SU-DHL-6 (cell line): ENCODE results near the gene CPNE1.

ENCODE experiments used
- H2AFZ ChIP-seq: fragments of 200-600 bp; sonication (generic); 2 replicates; pipeline ENCODE4 v1.6.1; 2014; ENCODE audit warnings: low read depth, mild to moderate bottlenecking, moderate library complexity, mixed read lengths, antibody characterized with exemption, low read length; ENCODE audit not compliant: severe bottlenecking
- H3F3A ChIP-seq: fragments of 200-600 bp; shearing (Covaris generic); 2 replicates; pipeline ENCODE4 v1.6.0; 2016; ENCODE audit warnings: antibody characterized with exemption, mild to moderate bottlenecking; ENCODE audit not compliant: insufficient read depth
- H3K27ac ChIP-seq: fragments of 200-600 bp; sonication (generic); 2 replicates; pipeline ENCODE4 v1.5.1; 2016; ENCODE audit warnings: low read depth, mild to moderate bottlenecking, low read length, moderate library complexity, mixed read lengths
- H3K27me3 ChIP-seq: fragments of 200-600 bp; sonication (generic), shearing (Covaris generic); 2 replicates; pipeline ENCODE4 v1.6.0; 2014; ENCODE audit warnings: mild to moderate bottlenecking, low read length
- H3K36me3 ChIP-seq: fragments of 200-600 bp; sonication (generic); 2 replicates; pipeline ENCODE4 v1.6.1; 2014; ENCODE audit warnings: mild to moderate bottlenecking, low read length, mixed read lengths
- H3K4me2 ChIP-seq: fragments of 300-600, 200-600 bp; shearing (Covaris generic), sonication (generic); 2 replicates; pipeline ENCODE4 v1.6.0; 2014; ENCODE audit warnings: low read length, low read depth, mild to moderate bottlenecking; ENCODE audit not compliant: poor library complexity, severe bottlenecking
- H3K4me3 ChIP-seq: fragments of 200-600 bp; sonication (generic); 2 replicates; pipeline ENCODE4 v1.5.1; 2014; ENCODE audit warnings: antibody characterized with exemption, low read length, mild to moderate bottlenecking, mixed read lengths; ENCODE audit not compliant: insufficient read depth, poor library complexity, severe bottlenecking
- H3K79me2 ChIP-seq: fragments of 200-600 bp; sonication (generic); 2 replicates; pipeline ENCODE4 v1.6.1; 2014; ENCODE audit warnings: mild to moderate bottlenecking, low read length, moderate library complexity; ENCODE audit not compliant: insufficient read depth
- H3K9ac ChIP-seq: fragments of 200-600 bp; sonication (generic); 2 replicates; pipeline ENCODE4 v1.7.0; 2014; ENCODE audit warnings: mild to moderate bottlenecking, low read length
- H3K9me2 ChIP-seq: fragments of 200-600 bp; sonication (generic); replicated peaks from 2 replicates; pipeline ENCODE4 v1.6.1; 2014; ENCODE audit warnings: low read length; ENCODE audit not compliant: insufficient read depth
- H3K9me3 ChIP-seq: fragments of 200-600 bp; sonication (generic); 2 replicates; pipeline ENCODE4 v1.6.1; 2014; ENCODE audit warnings: low read length, mixed read lengths; ENCODE audit not compliant: insufficient read depth
- H4K20me1 ChIP-seq: fragments of 200-600 bp; sonication (generic); 2 replicates; pipeline ENCODE4 v1.6.1; 2014; ENCODE audit warnings: low read depth, mild to moderate bottlenecking, antibody characterized with exemption, low read length, moderate library complexity, mixed read lengths
- EZH2phosphoT487 ChIP-seq: fragments of 200-600 bp; sonication (generic), shearing (Covaris generic); conservative IDR thresholded peaks from 2 replicates; pipeline ENCODE4 v1.6.1; 2018; ENCODE audit warnings: mild to moderate bottlenecking, antibody characterized with exemption, low read length, moderate library complexity, mixed read lengths
- TF ChIP-seq, protein P1 (sequence below): fragments of 200-600 bp; sonication (generic); IDR thresholded peaks from one replicate; pipeline ENCODE4 v1.5.1; 2017; ENCODE audit warnings: antibody characterized with exemption, mild to moderate bottlenecking, low read length, moderate library complexity; ENCODE audit not compliant: insufficient read depth, poor library complexity, severe bottlenecking

The CPNE1 gene

DNA sequence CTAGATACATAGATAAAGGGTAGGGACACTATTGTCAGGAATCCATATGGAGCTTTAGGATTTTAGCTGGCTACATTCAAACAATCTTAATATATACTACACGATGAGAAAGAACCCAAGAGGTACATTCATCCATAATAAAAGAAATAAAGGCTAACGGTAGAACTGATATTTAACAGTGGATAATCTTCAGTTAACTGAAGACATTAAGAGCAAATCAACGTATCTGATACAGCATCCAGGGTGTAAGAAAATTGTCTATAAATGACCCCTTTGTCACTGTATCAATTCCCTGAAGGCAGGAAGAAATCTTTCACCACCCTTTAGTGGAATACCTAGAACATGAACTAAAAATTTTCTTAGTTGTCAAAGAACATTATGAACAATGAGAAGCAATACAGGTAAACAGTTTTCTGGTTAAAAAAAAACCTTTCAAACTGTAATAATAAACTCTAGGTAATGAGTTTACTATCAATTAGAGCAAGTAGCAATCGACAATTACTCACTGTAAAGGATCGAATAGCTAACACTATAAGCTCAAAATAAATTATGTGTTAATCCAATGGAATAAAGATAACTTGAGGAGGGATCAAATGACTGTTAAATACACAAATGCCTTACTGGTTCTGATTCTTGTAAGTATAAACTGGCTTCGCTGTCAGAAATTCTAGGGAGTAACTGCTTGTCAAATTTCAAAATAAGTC is 46.3 kb upstream of the CPNE1 start:
- H3K27ac ChIP-seq, result no peak overlapping the region
- no peaks in the 10 kb centered on the region for H3K27me3 ChIP-seq
- H3K79me2 ChIP-seq, result peaks cover 55% of the 10 kb centered on the region
- no peak overlapping the region for H3K9ac ChIP-seq
- H3K9me2 ChIP-seq, result no peaks in the 10 kb centered on the region
- H3K9me3 ChIP-seq, result no peaks in the 10 kb centered on the region
- no peak overlapping the region for H3K4me3 ChIP-seq
- H3K4me2 ChIP-seq, result no peak overlapping the region
- H2AFZ ChIP-seq, result no peak overlapping the region
- TF ChIP-seq, protein P1, sequence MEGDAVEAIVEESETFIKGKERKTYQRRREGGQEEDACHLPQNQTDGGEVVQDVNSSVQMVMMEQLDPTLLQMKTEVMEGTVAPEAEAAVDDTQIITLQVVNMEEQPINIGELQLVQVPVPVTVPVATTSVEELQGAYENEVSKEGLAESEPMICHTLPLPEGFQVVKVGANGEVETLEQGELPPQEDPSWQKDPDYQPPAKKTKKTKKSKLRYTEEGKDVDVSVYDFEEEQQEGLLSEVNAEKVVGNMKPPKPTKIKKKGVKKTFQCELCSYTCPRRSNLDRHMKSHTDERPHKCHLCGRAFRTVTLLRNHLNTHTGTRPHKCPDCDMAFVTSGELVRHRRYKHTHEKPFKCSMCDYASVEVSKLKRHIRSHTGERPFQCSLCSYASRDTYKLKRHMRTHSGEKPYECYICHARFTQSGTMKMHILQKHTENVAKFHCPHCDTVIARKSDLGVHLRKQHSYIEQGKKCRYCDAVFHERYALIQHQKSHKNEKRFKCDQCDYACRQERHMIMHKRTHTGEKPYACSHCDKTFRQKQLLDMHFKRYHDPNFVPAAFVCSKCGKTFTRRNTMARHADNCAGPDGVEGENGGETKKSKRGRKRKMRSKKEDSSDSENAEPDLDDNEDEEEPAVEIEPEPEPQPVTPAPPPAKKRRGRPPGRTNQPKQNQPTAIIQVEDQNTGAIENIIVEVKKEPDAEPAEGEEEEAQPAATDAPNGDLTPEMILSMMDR, result no peak
- TF ChIP-seq EZH2phosphoT487, result no peak
- peaks cover 87% of the 10 kb centered on the region for H3K36me3 ChIP-seq
- peaks cover 70% of the 10 kb centered on the region for H4K20me1 ChIP-seq
- peaks cover 81% of the 10 kb centered on the region for H3F3A ChIP-seq

DNA sequence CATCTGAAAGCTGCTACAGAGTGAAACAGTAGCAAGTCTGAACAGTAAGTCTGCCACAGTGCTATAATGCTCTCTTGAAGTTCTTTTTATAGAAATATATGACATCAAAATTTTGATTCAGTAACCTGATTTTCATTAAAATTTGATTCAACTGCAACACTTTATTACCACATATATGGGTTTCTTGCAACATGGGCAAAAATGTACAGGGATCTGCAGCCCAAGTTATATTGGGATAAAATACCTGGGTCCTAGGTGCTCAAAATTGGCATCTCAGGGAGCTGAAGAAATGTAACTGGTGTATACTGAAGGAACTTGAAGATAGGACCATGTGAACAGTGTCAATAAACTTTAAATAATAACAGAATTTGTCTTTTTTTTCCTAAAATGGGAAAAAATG is 45.3 kb upstream of the CPNE1 start:
- Histone ChIP-seq H4K20me1 (peaks cover 65% of the 10 kb centered on the region), H3K27me3 (no peaks in the 10 kb centered on the region), H3K79me2 (peaks cover 48% of the 10 kb centered on the region), H3K9ac (no peak overlapping the region), H2AFZ (no peak overlapping the region), H3K4me3 (no peak overlapping the region), H3K9me2 (no peaks in the 10 kb centered on the region), H3K36me3 (peaks cover 87% of the 10 kb centered on the region), H3K9me3 (no peaks in the 10 kb centered on the region), H3K4me2 (no peak overlapping the region), H3K27ac (no peak overlapping the region), H3F3A (peaks cover 91% of the 10 kb centered on the region)
- no peak for TF ChIP-seq EZH2phosphoT487
- TF ChIP-seq, protein P1, result no peak

DNA sequence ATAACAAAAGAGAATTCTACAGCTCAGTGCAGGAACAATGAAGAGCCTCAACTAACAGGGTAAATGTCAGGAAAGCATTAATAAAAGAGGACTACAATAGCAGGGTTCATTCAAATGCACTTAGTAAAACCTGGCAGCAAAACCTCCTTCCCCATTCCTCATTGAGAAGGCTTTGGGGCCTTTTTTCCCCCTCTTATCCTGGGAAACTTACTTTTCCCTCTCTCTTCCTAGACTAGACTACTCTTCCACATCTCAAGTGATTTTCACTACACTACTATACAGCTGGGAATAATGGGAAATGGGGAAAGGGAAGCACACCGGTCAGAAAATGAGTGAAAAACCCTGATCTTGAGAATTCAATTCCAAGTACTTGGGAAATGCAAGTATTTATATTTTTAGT is 44.6 kb upstream of the CPNE1 start:
- Histone ChIP-seq H2AFZ (no peak overlapping the region), H3K27ac (no peak overlapping the region), H3K79me2 (peaks cover 41% of the 10 kb centered on the region), H3K4me3 (no peak overlapping the region), H3K9me2 (no peaks in the 10 kb centered on the region), H3K4me2 (no peak overlapping the region), H4K20me1 (peaks cover 68% of the 10 kb centered on the region), H3K36me3 (peaks cover 87% of the 10 kb centered on the region), H3K9me3 (no peaks in the 10 kb centered on the region), H3K27me3 (no peaks in the 10 kb centered on the region), H3F3A (peaks cover 92% of the 10 kb centered on the region), H3K9ac (no peak overlapping the region)
- TF ChIP-seq, protein P1, result no peak
- TF ChIP-seq EZH2phosphoT487, result no peak
